Measurements from ENCODE around the gene CDKN2B.

The CDKN2B gene

DNA sequence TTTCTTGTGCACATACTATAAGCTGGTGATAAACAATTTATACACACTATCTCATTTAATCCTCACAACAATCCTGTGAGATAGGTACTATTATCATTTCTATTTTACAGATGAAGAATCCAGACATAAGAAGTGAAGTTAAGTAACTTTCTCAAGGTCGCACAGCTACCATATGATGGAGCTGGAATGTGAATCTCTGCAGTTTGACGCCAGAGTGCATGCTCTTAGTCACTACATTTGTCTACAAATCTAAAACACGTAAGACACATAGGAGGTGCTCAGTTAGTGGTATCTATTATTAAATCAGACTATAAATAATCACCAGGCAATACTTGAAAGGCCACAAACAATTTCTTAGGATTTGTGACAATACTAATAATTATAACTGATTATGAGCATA is 45.0 kb upstream of the CDKN2B start:
- H3K79me2 ChIP-seq (ENCODE audit: insufficient read depth, low read depth), result no peaks in the 10 kb centered on the region
- peaks cover 92% of the 10 kb centered on the region for H3K4me1 ChIP-seq (ENCODE audit: low read depth, poor library complexity, severe bottlenecking)
- H3K27me3 ChIP-seq (ENCODE audit: insufficient read depth, low read depth), result no peaks in the 10 kb centered on the region
- peak overlapping the region; percentile 69; the same call in 1 of the 2 replicates for H3K27ac ChIP-seq
- H3K4me3 ChIP-seq (IDR thresholded peaks at IDR 0.05; ENCODE audit: insufficient read depth, low read depth, low read length), result no peak overlapping the region
- H2AFZ ChIP-seq (ENCODE audit: low read depth), result no peak overlapping the region
- no peak overlapping the region for H3K9ac ChIP-seq
- H4K20me1 ChIP-seq (ENCODE audit: insufficient read depth), result no peaks in the 10 kb centered on the region
- TF ChIP-seq, protein P1, sequence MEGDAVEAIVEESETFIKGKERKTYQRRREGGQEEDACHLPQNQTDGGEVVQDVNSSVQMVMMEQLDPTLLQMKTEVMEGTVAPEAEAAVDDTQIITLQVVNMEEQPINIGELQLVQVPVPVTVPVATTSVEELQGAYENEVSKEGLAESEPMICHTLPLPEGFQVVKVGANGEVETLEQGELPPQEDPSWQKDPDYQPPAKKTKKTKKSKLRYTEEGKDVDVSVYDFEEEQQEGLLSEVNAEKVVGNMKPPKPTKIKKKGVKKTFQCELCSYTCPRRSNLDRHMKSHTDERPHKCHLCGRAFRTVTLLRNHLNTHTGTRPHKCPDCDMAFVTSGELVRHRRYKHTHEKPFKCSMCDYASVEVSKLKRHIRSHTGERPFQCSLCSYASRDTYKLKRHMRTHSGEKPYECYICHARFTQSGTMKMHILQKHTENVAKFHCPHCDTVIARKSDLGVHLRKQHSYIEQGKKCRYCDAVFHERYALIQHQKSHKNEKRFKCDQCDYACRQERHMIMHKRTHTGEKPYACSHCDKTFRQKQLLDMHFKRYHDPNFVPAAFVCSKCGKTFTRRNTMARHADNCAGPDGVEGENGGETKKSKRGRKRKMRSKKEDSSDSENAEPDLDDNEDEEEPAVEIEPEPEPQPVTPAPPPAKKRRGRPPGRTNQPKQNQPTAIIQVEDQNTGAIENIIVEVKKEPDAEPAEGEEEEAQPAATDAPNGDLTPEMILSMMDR (conservative IDR thresholded peaks at IDR 0.05; ENCODE audit: low read depth, low read length), result no peak
- H3K36me3 ChIP-seq (ENCODE audit: insufficient read depth), result no peaks in the 10 kb centered on the region
- H3K4me2 ChIP-seq, result 0 out of 2 replicates have a peak overlapping the region, but pooled peaks have one; percentile 2

DNA sequence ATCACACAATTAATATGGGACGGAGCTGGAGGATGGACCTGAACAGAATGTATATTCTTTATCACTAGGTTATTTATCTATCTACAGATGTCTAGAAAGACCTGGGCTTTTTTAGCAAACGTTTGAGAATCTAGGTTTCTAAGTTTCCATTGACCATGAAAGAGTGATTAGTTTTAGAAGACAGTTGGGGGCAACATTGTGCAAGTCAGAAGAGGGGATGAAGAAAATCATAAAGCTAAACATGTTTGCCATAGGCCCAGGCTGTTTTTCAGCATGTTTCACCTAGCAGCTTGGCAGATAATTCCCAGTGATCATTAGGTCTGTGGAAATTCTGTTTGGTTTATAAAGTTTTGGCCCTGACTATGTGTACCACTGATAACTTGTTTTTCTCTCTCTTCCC is 44.1 kb upstream of the CDKN2B start:
- Histone ChIP-seq H2AFZ (ENCODE audit: low read depth) (peak overlapping the region; percentile 23; the same call in 1 of the 2 replicates), H4K20me1 (ENCODE audit: insufficient read depth) (no peaks in the 10 kb centered on the region), H3K79me2 (ENCODE audit: insufficient read depth, low read depth) (no peaks in the 10 kb centered on the region), H3K27me3 (ENCODE audit: insufficient read depth, low read depth) (no peaks in the 10 kb centered on the region), H3K4me3 (IDR thresholded peaks at IDR 0.05; ENCODE audit: insufficient read depth, low read depth, low read length) (no peak overlapping the region), H3K36me3 (ENCODE audit: insufficient read depth) (no peaks in the 10 kb centered on the region), H3K4me1 (ENCODE audit: low read depth, poor library complexity, severe bottlenecking) (peaks cover 91% of the 10 kb centered on the region), H3K9ac (peak overlapping the region; percentile 26; the same call in 1 of the 2 replicates), H3K4me2 (peak overlapping the region; percentile 80), H3K27ac (peak overlapping the region; percentile 69)
- TF ChIP-seq, protein P1 (conservative IDR thresholded peaks at IDR 0.05; ENCODE audit: low read depth, low read length), result no peak

DNA sequence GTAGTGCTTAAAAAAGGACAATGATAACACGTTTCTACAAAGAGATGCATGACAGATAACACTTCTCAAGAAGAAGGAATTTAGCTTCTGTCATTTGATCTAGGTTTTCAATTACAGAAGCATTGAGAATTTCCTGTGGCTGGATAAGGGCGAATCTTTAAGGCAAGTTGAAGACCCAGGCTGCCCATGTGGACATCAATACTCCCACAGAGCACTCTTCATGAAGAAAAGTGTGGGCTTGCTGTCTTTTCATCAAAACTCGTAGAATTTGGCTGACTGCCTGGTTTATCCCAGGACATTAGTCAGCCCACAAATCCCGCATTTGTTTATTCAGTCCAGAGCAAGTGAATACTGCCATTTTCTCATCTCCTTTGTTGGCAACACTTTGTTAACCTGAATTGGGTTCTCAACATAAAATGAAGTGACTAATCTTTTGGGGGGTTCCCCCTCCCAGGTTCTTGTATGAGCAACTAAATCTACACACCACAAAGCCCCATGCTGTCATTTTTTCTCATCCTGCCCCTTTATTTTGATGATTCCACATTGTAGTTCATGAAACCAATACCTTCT is 43.4 kb upstream of the CDKN2B start:
- Histone ChIP-seq H3K27me3 (ENCODE audit: insufficient read depth, low read depth) (no peaks in the 10 kb centered on the region), H3K4me2 (peak overlapping the region; percentile 80), H3K36me3 (ENCODE audit: insufficient read depth) (no peaks in the 10 kb centered on the region), H3K79me2 (ENCODE audit: insufficient read depth, low read depth) (no peaks in the 10 kb centered on the region), H3K4me1 (ENCODE audit: low read depth, poor library complexity, severe bottlenecking) (peaks cover 84% of the 10 kb centered on the region), H3K9ac (peak overlapping the region; percentile 26; the same call in 1 of the 2 replicates), H4K20me1 (ENCODE audit: insufficient read depth) (no peaks in the 10 kb centered on the region), H2AFZ (ENCODE audit: low read depth) (peak overlapping the region; percentile 23; the same call in 1 of the 2 replicates), H3K4me3 (IDR thresholded peaks at IDR 0.05; ENCODE audit: insufficient read depth, low read depth, low read length) (no peak overlapping the region), H3K27ac (peak overlapping the region; percentile 69)
- TF ChIP-seq, protein P1 (conservative IDR thresholded peaks at IDR 0.05; ENCODE audit: low read depth, low read length), result no peak

DNA sequence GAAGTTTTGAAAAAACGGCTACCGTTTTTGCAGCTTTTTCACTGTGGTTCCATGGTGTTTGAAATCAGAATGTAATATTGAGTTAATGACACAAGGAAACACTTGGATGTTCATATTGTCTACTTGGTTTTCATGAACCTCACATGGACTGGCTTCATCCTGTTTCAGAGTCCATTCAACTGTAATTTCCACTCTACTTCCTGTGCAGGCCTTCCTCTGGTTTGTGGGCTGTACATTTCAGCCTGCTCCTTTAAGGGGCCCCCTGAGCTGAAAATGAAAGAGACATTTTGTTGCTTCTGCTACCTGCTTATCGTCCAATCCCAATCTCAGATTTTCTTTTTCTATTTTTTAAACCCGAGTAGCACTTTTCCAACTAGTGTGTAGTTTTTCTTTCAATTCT is 41.8 kb upstream of the CDKN2B start:
- peak overlapping the region; percentile 0; the same call in 1 of the 2 replicates for H3K9ac ChIP-seq
- H3K4me1 ChIP-seq (ENCODE audit: low read depth, poor library complexity, severe bottlenecking), result peaks cover 71% of the 10 kb centered on the region
- no peaks in the 10 kb centered on the region for H3K27me3 ChIP-seq (ENCODE audit: insufficient read depth, low read depth)
- no peaks in the 10 kb centered on the region for H3K79me2 ChIP-seq (ENCODE audit: insufficient read depth, low read depth)
- no peaks in the 10 kb centered on the region for H4K20me1 ChIP-seq (ENCODE audit: insufficient read depth)
- TF ChIP-seq, protein P1 (conservative IDR thresholded peaks at IDR 0.05; ENCODE audit: low read depth, low read length), result no peak
- peak overlapping the region; percentile 80 for H3K4me2 ChIP-seq
- H3K27ac ChIP-seq, result peak overlapping the region; percentile 34; the same call in 1 of the 2 replicates
- no peak overlapping the region for H3K4me3 ChIP-seq (IDR thresholded peaks at IDR 0.05; ENCODE audit: insufficient read depth, low read depth, low read length)
- peak overlapping the region; percentile 7; the same call in 1 of the 2 replicates for H2AFZ ChIP-seq (ENCODE audit: low read depth)
- H3K36me3 ChIP-seq (ENCODE audit: insufficient read depth), result no peaks in the 10 kb centered on the region
